Cardiac fibroblast (primary cell): ENCODE data around the gene ARHGDIB.

ENCODE experiments used
- DNase-seq, 2 donors: peaks; one replicate each; pipeline versions ENCODE4 v3.0.0 to v3.0.0-alpha.2; 2010; ENCODE audit warnings: low read depth in 2 of 2
- H3K4me3 ChIP-seq, 2 donors: replicated peaks in 1 of 2; 1 replicate in 1 of 2; 2 replicates in 1 of 2; pipeline ENCODE4 v1.5.1; 2011; ENCODE audit warnings: low read depth in 2 of 2, low read length in 2 of 2, mild to moderate bottlenecking in 2 of 2, moderate library complexity in 1 of 2
- TF ChIP-seq, protein P1 (sequence below): IDR thresholded peaks from one replicate; pipeline ENCODE4 v1.5.1; 2011; ENCODE audit warnings: low read depth, mild to moderate bottlenecking, low read length, inconsistent platforms

ARHGDIB gene

DNA sequence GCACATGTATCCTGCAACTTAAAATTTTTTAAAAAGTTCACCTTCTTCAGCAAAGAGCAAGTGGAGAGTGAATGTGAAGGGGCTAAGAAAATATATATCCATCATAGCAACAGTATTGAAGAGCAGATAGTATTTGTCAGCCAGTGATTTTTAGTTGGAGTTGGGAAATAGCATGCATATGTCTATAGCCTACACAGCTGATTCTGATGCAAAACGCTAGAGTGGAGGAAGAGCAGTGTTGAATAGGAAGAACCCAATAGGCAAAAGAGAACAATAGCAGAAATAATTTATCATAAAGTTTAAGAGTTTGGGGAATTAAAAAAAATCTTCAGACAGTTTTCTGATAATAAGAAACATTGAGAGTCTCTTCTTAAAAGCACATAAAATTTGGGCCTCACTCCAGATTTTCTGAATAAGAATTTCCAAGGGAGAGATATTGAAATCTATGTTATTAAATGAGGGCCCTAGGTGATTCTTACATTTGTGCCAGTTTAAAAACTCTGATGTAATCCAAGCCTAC, 23.4 kb upstream of the ARHGDIB start:
- TF ChIP-seq, protein P1, sequence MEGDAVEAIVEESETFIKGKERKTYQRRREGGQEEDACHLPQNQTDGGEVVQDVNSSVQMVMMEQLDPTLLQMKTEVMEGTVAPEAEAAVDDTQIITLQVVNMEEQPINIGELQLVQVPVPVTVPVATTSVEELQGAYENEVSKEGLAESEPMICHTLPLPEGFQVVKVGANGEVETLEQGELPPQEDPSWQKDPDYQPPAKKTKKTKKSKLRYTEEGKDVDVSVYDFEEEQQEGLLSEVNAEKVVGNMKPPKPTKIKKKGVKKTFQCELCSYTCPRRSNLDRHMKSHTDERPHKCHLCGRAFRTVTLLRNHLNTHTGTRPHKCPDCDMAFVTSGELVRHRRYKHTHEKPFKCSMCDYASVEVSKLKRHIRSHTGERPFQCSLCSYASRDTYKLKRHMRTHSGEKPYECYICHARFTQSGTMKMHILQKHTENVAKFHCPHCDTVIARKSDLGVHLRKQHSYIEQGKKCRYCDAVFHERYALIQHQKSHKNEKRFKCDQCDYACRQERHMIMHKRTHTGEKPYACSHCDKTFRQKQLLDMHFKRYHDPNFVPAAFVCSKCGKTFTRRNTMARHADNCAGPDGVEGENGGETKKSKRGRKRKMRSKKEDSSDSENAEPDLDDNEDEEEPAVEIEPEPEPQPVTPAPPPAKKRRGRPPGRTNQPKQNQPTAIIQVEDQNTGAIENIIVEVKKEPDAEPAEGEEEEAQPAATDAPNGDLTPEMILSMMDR, result no peak
- DNase-seq, result no peak
- H3K4me3 ChIP-seq, result no peak overlapping the region

DNA sequence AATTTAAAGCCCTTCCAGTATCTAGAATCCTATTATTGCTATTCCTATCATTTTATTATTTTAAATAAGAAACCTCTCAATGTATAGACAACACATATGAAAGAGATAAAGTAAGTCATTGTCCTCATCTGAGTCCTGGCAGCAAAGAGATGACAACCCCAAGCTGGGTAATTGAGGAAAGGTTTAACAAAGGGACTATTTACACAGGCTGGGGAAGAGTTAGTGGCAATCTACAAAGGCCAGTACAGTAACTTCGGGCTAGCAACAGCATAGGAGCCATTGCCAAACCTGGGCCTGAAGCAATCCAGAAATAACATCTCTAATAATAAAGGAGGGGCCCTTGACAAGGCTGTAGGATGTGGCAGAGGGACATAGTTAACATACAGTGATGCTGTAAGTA, 22.6 kb upstream of the ARHGDIB start:
- TF ChIP-seq, protein P1, result no peak
- no peak for DNase-seq

DNA sequence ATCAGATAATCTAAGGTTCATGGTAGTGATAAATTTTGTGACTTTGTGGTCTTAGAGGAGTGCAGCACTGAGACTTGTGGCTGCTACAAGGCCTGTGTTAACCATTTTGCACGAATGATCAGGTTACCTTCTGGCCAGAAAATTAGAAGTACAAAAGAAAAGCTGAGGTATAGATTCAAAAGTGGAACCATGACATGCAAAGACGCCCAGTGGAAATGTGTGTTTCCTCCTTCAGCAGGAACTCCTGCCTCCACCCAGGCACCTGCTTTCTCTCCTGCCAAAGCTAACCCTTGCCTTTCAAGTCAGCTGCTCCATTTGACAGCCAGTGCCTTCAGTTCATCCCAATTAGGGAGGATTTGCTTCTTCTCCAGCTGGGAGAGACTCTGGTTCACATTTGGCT, 21.6 kb upstream of the ARHGDIB start:
- TF ChIP-seq, protein P1, result no peak
- DNase-seq, result no peak
- no peak overlapping the region for H3K4me3 ChIP-seq

More for the DNA sequence above, 22.6 kb upstream of the ARHGDIB start:
- H3K4me3 ChIP-seq, result no peak overlapping the region

DNA sequence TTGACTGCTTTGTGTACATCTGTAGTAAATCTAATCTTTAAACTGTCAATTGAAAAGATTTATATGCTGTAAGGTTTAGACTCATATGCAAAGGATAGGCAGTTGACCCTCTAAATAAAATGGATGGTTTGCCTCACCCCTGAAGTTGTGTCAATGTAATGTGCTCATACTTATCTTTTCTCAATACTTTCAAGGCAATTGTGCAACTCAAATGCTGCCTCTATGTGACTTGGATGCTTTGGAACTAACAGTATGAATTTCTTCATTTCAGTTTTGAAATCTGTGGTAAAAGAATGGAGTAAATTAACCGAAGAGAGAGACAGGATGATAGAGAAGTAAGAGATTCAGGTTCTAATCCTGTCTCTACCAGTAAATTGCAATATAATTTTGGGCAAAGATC, 21.2 kb upstream of the ARHGDIB start:
- H3K4me3 ChIP-seq, result no peak overlapping the region
- TF ChIP-seq, protein P1, result no peak

DNA sequence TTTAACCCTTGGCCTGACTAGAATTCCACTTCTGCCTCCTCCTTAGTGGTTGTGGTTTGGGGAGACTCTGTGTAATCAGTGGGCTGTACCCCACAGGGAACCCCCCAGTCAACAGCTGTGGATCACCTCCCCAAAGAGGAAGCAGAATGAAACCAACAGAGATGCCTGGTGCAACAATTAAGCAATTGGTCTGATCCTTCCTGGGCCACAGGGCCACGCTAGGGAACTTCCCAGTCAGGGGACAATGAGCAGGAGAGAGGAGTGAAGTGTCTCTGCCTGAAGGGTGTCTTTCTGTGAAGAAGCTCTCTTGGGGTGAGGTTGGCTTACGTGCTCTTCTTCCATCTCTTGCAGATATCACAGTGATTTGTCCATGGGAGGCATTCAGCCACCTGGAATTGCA, 19.6 kb upstream of the ARHGDIB start:
- TF ChIP-seq, protein P1, result no peak
- no peak for DNase-seq
- H3K4me3 ChIP-seq, result no peak overlapping the region

More for the DNA sequence above, 21.2 kb upstream of the ARHGDIB start:
- DNase-seq, result peak; percentile 32 to 40

DNA sequence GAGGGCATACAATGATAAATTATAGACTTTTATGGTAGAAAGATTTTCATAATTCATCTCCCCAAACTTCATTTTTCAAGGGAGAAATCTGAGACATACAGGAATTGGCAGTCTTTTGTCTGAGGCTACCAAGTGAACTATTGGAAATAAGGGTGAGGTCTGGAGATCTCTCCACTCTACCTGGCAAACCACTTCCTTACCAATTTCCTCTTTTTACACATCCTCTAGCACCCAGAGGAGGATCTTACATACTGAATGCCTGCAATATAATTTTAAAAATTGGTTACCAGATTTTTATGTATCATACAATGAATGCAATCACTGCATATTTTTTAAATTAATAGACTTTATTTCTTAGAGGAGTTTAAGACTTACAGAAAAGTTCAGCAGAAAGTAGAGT, 18.1 kb upstream of the ARHGDIB start:
- TF ChIP-seq, protein P1, result no peak
- no peak overlapping the region for H3K4me3 ChIP-seq
- no peak for DNase-seq

DNA sequence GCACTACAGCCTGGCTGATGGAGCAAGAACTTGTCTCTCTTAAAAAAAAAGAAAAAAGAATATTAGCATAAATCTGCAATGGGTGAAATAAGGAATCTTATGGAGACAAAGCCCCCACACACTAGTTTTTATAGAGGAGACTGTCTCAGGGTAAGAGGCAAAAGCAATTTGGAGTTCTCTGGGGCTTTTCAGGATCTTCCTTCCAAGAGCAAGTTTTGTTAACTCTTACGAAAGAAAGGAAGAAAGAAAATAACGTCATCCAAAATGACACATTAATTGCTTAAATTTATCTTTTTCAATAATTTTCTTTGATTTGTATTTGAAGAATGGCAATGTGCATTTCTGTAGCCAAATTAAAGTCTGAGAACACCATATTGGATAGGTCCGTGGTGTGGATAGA, 15.3 kb upstream of the ARHGDIB start:
- no peak overlapping the region for H3K4me3 ChIP-seq
- no peak for DNase-seq
- TF ChIP-seq, protein P1, result no peak
